Smooth muscle cell (in vitro differentiated cells): Measurements from ENCODE around the gene HSH2D. TPM values are rescaled to one million over a fixed set of nuclear protein-coding genes. Genes with fewer than 3 reads are reported as not detected.
"Not testable (repeated sequence)": the region's sequence is repeated elsewhere in the genome, so short reads cannot be mapped to it uniquely, and the experiment has no call there.

Experiments used
- DNase-seq: peaks from one replicate; lab custom pipeline; 2025; ENCODE audit not compliant: unreplicated experiment; lab: John Stamatoyannopoulos, UW
- H2AFZ ChIP-seq: fragments of 200-600 bp; sonication (generic); 2 replicates; pipeline ENCODE4 v1.6.0; 2016; ENCODE audit warnings: antibody characterized with exemption, low read depth, mild to moderate bottlenecking
- H3F3A ChIP-seq: fragments of 200-600 bp; sonication (generic); 2 replicates; pipeline ENCODE4 v1.6.0; 2017; ENCODE audit warnings: antibody characterized with exemption, low read depth
- H3K27ac ChIP-seq: fragments of 200-600 bp; sonication (generic); 2 replicates; pipeline ENCODE4 v1.5.1; 2016; ENCODE audit warnings: low read depth, mild to moderate bottlenecking
- H3K27me3 ChIP-seq: fragments of 200-600 bp; sonication (generic); 2 replicates; pipeline ENCODE4 v1.6.1; 2016; ENCODE audit warnings: low read depth, mild to moderate bottlenecking
- H3K36me3 ChIP-seq: fragments of 200-600 bp; sonication (generic); 2 replicates; pipeline ENCODE4 v1.5.1; 2016; ENCODE audit warnings: low read depth
- H3K4me1 ChIP-seq: fragments of 200-600 bp; sonication (generic); 2 replicates; pipeline ENCODE4 v1.5.1; 2016; ENCODE audit warnings: low read depth
- H3K4me2 ChIP-seq: fragments of 200-600 bp; sonication (generic); 2 replicates; pipeline ENCODE4 v1.6.0; 2016; ENCODE audit warnings: mild to moderate bottlenecking
- H3K4me3 ChIP-seq: fragments of 200-600 bp; sonication (generic); 2 replicates; pipeline ENCODE4 v1.5.1; 2016; ENCODE audit warnings: mild to moderate bottlenecking
- H3K79me2 ChIP-seq: fragments of 200-600 bp; sonication (generic); 2 replicates; pipeline ENCODE4 v1.6.0; 2016; ENCODE audit warnings: low read depth, mild to moderate bottlenecking
- H3K9ac ChIP-seq: fragments of 200-600 bp; sonication (generic); 2 replicates; pipeline ENCODE4 v1.6.0; 2016; ENCODE audit warnings: low read depth
- H3K9me3 ChIP-seq: fragments of 200-600 bp; sonication (generic); replicated peaks from 2 replicates; pipeline ENCODE4 v1.5.1; 2016; ENCODE audit warnings: low read depth
- H4K20me1 ChIP-seq: fragments of 200-600 bp; sonication (generic); 2 replicates; pipeline ENCODE4 v1.6.0; 2016; ENCODE audit warnings: low read depth
- WGBS: methylation state at CpG from one replicate; pipeline ENCODE4 v1.1.7; 2016; ENCODE audit warnings: low lambda C conversion rate; 5-methylcytosine and 5-hydroxymethylcytosine counted together
- polyA plus RNA-seq: library from polyadenylated mRNA; unstranded; fragments of >200 nt; fragmentation: Nextera tagmentation; extraction: Ambion mirVana; gene quantifications from 2 replicates; pipeline ENCODE4 v1.2.1, GENCODE V29; 2016
- total RNA-seq: library from RNA; depleted of rRNA; stranded (reverse); fragments of >200 nt; gene quantifications from 2 replicates; pipeline ENCODE4 v1.2.3, GENCODE V29; 2014
- TF ChIP-seq, protein P1 (sequence below): fragments of 200-600 bp; sonication (generic); IDR thresholded peaks from 2 replicates; pipeline ENCODE4 v1.5.1; 2017; ENCODE audit warnings: borderline replicate concordance, mild to moderate bottlenecking, antibody characterized with exemption; ENCODE audit not compliant: insufficient read depth, poor library complexity, severe bottlenecking

HSH2D gene
- total and polyA plus RNA-seq, 2 experiments from 2014 or later: 0.17 TPM; not detected in 1

DNA sequence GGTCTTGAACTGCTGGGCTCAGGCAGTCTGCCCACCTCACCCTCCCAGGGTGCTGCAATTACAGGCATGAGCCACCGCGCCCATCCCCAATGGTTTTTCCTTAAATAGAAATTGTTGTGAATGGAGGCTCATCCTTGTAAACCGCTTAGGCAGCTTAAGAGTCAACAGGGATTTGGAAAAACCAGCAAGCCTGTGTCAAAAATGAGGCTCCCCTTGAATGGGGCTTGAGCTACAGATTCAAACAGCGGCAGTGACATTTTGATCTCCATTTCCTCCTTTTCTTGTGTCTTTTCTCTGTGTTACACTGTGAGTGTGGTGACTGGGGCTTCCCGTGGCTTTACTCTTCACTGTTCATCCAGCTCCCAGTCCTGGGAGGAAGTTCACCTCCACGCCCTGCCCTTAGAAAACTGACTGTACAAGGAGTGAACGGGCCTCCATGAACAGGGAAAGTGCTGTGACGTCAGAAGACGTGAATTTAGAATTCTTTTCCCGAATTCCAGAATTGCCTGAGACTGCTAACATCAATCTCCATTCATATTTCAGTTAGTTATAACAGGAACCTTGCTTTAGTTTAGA, 47.1 kb upstream of the HSH2D start:
- peak overlapping the region; percentile 83 for H3K27ac ChIP-seq
- H3K4me2 ChIP-seq: peak overlapping the region; percentile 15
- H3K9me3 ChIP-seq: no peaks in the 10 kb centered on the region
- H2AFZ ChIP-seq: no peak overlapping the region
- peaks cover 40% of the 10 kb centered on the region for H3K79me2 ChIP-seq
- H3F3A ChIP-seq: peaks cover 92% of the 10 kb centered on the region
- no peaks in the 10 kb centered on the region for H3K27me3 ChIP-seq
- H3K4me1 ChIP-seq: no peaks in the 10 kb centered on the region
- no peak overlapping the region for H3K9ac ChIP-seq
- 59% methylated on average over 10 of the region's 10 CpGs for WGBS
- H3K36me3 ChIP-seq: peaks cover 41% of the 10 kb centered on the region
- DNase-seq: no peak
- TF ChIP-seq, protein P1, sequence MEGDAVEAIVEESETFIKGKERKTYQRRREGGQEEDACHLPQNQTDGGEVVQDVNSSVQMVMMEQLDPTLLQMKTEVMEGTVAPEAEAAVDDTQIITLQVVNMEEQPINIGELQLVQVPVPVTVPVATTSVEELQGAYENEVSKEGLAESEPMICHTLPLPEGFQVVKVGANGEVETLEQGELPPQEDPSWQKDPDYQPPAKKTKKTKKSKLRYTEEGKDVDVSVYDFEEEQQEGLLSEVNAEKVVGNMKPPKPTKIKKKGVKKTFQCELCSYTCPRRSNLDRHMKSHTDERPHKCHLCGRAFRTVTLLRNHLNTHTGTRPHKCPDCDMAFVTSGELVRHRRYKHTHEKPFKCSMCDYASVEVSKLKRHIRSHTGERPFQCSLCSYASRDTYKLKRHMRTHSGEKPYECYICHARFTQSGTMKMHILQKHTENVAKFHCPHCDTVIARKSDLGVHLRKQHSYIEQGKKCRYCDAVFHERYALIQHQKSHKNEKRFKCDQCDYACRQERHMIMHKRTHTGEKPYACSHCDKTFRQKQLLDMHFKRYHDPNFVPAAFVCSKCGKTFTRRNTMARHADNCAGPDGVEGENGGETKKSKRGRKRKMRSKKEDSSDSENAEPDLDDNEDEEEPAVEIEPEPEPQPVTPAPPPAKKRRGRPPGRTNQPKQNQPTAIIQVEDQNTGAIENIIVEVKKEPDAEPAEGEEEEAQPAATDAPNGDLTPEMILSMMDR: no peak
- no peak overlapping the region for H3K4me3 ChIP-seq
- H4K20me1 ChIP-seq: peaks cover 100% of the 10 kb centered on the region

DNA sequence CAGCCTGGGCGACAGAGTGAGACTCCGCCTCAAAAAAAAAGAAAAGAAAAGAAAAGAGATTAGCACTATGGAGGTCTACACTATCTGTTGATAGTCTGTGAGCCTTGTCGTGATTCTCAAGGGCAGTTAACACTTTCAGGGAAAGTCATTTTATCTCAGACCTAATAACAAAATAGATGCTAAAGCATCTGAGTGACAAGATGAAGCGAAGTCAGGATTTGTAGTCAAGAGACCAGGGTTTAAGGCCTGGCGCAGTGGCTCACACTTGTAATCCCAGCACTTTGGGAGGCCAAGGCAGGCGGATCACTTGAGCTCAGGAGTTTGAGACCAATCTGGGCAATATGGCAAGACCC, 45.1 kb upstream of the HSH2D start:
- peak overlapping the region; percentile 83 for H3K27ac ChIP-seq
- H2AFZ ChIP-seq: no peak overlapping the region

DNA sequence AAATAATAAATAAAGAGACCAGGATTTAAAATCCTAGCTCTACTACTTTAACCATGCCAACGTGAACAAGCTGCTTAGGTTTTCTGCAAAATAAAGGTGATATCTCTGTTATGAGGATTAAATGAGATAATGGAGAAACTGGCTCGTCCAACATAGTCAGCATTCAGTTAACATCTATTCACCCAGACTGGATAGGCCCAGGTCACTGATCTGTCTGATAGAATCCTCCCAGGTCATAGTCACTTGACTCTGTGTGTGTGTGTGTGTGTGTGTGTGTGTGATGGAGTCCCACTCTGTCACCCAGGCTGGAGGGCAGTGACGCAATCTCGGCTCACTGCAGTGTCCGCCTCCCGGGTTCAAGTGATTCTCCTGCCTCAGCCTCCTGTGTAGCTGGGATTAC, 44.7 kb upstream of the HSH2D start:
- Histone ChIP-seq H3K4me1 (no peaks in the 10 kb centered on the region), H3K9ac (no peak overlapping the region), H3K36me3 (peaks cover 34% of the 10 kb centered on the region), H3K4me3 (no peak overlapping the region), H3K27me3 (no peaks in the 10 kb centered on the region), H3F3A (peaks cover 90% of the 10 kb centered on the region), H3K9me3 (no peaks in the 10 kb centered on the region), H4K20me1 (peaks cover 100% of the 10 kb centered on the region), H3K4me2 (no peak overlapping the region), H2AFZ (no peak overlapping the region), H3K79me2 (peaks cover 22% of the 10 kb centered on the region), H3K27ac (peak overlapping the region; percentile 83)
- WGBS: 86% methylated on average over 6 of the region's 6 CpGs
- DNase-seq: no peak
- TF ChIP-seq, protein P1: no peak

More for the DNA sequence above, 45.1 kb upstream of the HSH2D start:
- Histone ChIP-seq H3K9ac (no peak overlapping the region), H3K36me3 (peaks cover 38% of the 10 kb centered on the region), H3K4me2 (no peak overlapping the region), H4K20me1 (peaks cover 100% of the 10 kb centered on the region), H3K4me3 (no peak overlapping the region), H3K79me2 (peaks cover 26% of the 10 kb centered on the region), H3F3A (peaks cover 90% of the 10 kb centered on the region), H3K4me1 (no peaks in the 10 kb centered on the region), H3K27me3 (no peaks in the 10 kb centered on the region), H3K9me3 (no peaks in the 10 kb centered on the region)
- WGBS: 58% methylated on average over 6 of the region's 6 CpGs
- no peak for DNase-seq
- TF ChIP-seq, protein P1: no peak

DNA sequence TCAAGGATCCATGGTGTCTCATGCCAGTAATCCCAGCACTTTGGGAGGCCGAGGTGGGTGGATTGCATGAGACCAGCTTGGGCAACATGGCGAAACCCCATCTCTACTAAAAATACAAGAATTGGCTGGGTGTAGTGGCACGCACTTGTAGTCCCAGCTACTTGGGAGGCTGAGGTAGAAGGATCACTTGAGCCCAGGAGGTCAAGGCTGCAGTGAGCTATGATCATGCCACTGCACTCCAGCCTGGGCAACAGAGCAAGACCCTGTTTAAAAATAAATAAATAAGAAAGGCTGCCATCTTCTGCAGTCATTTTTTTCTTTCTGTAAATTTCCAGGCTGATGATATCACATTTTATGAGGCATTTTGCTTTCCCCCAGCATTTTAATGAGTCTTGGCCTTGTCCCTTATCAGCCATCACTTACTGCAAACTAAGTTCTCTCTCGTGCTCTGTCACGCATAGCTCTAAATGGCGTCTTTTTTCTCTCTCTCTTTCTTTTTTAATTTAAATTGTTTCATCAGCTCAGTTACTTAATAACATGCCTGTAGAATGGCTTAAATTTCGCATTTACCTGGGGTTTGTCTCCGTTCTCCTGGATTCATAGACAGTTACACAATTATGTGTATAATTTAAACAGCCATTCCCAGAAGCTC, 44.0 kb upstream of the HSH2D start:
- not testable (repeated sequence) for H3K4me2 ChIP-seq, H3K4me1 ChIP-seq, H3K9me3 ChIP-seq, H3K9ac ChIP-seq, H3K4me3 ChIP-seq, H2AFZ ChIP-seq, H3K27me3 ChIP-seq, DNase-seq
- H3K27ac ChIP-seq: peak overlapping the region; percentile 83
- H3K36me3 ChIP-seq: peaks cover 34% of the 10 kb centered on the region
- H3F3A ChIP-seq: peaks cover 86% of the 10 kb centered on the region
- H4K20me1 ChIP-seq: peaks cover 94% of the 10 kb centered on the region
- peaks cover 18% of the 10 kb centered on the region for H3K79me2 ChIP-seq
- WGBS: 62% methylated on average over 8 of the region's 8 CpGs
